Breast epithelium (tissue), 4 donors: Measurements from ENCODE around the gene NOM1. TPM values are rescaled to one million over a fixed set of nuclear protein-coding genes. Genes with fewer than 3 reads are reported as not detected.

ENCODE experiments used
- DNase-seq, 2 donors: peaks; one replicate each; pipeline ENCODE4 v3.0.0-alpha.2; 2019; ENCODE audit warnings: low spot score in 2 of 2
- H3K27ac ChIP-seq, 2 donors: fragments of 200-600 bp; sonication (generic) in 1 of 2; one replicate each; pipeline ENCODE4 v1.5.1; 2016 to 2019; ENCODE audit warnings: mild to moderate bottlenecking in 1 of 2
- H3K27me3 ChIP-seq, 2 donors: fragments of 200-600 bp; sonication (generic) in 1 of 2; one replicate each; pipeline versions ENCODE4 v1.5.1 to v1.6.0; 2017 to 2019; ENCODE audit warnings: control low read depth in 1 of 2, mild to moderate bottlenecking in 1 of 2
- H3K36me3 ChIP-seq: fragments of 200-600 bp; one replicate; pipeline ENCODE4 v1.5.1; 2019
- H3K4me1 ChIP-seq, 2 donors: fragments of 200-600 bp; sonication (generic); one replicate each; pipeline ENCODE4 v1.5.1; 2016 to 2019; ENCODE audit warnings: control low read depth in 1 of 2
- H3K4me3 ChIP-seq, 3 donors: fragments of 200-600 bp; sonication (generic); 1 replicate in 2 of 3; 2 replicates in 1 of 3; pipeline ENCODE4 v1.5.1; 2016 to 2019; ENCODE audit warnings: mild to moderate bottlenecking in 3 of 3, moderate library complexity in 2 of 3
- H3K9me3 ChIP-seq, 2 donors: fragments of 200-600 bp; sonication (generic) in 1 of 2; one replicate each; pipeline ENCODE4 v1.5.1; 2016 to 2019; ENCODE audit warnings: control low read depth in 1 of 2
- POLR2A ChIP-seq: fragments of 450-650 bp; IDR thresholded peaks from one replicate; pipeline ENCODE4 v1.6.1; 2016; ENCODE audit warnings: antibody characterized with exemption, mild to moderate bottlenecking, moderate library complexity
- POLR2AphosphoS5 ChIP-seq, 3 donors: sonication (generic); formaldehyde crosslinking; IDR thresholded peaks; one replicate each; pipeline ENCODE4 v1.6.1; 2017; ENCODE audit warnings: antibody characterized with exemption in 3 of 3
- intact Hi-C: fragments of 100-400 bp; cut with DNase I; formaldehyde crosslinking; loops from one replicate; pipeline ENCODE4 v1.15.1; 2023; ENCODE audit warnings: low total_unique reads
- total RNA-seq, 3 donors: library from RNA; depleted of rRNA; stranded (reverse); fragments of >200 nt; gene quantifications; one replicate each; pipeline ENCODE4 v1.1.0, GENCODE V29; 2016
- TF ChIP-seq, protein P1 (sequence below), 3 donors: fragments of 450-650 bp; IDR thresholded peaks; one replicate each; pipeline ENCODE4 v1.5.1; 2016 to 2017; ENCODE audit warnings: antibody characterized with exemption in 3 of 3, mild to moderate bottlenecking in 3 of 3, moderate library complexity in 3 of 3

Gene NOM1
- total RNA-seq, 3 donors from 2014 or later = 17.1 to 31.5 (median 25.2) TPM

DNA sequence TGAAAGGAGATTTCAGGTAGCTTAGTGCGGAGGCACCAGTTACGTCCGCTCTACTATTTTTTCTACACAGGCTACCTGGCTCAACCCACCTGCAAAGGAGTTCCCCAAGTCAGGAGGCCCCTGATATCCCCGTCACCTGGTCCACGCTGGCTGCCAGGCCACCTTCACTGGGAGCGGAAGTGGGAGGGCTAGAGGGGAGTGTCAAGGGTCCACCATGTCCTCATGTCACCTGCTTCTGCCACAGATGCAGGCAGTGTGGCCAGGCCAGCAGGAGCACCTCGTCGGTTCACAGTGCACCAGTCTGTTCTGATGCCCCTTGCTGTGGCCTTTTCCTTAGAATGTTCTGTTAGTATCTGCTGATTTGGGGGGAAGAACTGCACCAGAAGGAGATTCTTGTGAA lies 16.9 kb downstream of the NOM1 start:
- Histone ChIP-seq H3K36me3 (peaks cover 4% of the 10 kb centered on the region), H3K27me3 (no peaks in the 10 kb centered on the region), H3K27ac (no peak overlapping the region), H3K9me3 (no peaks in the 10 kb centered on the region), H3K4me1 (no peaks in the 10 kb centered on the region), H3K4me3 (no peak overlapping the region)
- no peak for DNase-seq
- intact Hi-C loops = no loop called here
- no peak for TF ChIP-seq POLR2AphosphoS5 (IDR thresholded peaks at IDR 0.05)
- no peak for TF ChIP-seq POLR2A
- TF ChIP-seq, protein P1, sequence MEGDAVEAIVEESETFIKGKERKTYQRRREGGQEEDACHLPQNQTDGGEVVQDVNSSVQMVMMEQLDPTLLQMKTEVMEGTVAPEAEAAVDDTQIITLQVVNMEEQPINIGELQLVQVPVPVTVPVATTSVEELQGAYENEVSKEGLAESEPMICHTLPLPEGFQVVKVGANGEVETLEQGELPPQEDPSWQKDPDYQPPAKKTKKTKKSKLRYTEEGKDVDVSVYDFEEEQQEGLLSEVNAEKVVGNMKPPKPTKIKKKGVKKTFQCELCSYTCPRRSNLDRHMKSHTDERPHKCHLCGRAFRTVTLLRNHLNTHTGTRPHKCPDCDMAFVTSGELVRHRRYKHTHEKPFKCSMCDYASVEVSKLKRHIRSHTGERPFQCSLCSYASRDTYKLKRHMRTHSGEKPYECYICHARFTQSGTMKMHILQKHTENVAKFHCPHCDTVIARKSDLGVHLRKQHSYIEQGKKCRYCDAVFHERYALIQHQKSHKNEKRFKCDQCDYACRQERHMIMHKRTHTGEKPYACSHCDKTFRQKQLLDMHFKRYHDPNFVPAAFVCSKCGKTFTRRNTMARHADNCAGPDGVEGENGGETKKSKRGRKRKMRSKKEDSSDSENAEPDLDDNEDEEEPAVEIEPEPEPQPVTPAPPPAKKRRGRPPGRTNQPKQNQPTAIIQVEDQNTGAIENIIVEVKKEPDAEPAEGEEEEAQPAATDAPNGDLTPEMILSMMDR (IDR thresholded peaks at IDR 0.05) = no peak

DNA sequence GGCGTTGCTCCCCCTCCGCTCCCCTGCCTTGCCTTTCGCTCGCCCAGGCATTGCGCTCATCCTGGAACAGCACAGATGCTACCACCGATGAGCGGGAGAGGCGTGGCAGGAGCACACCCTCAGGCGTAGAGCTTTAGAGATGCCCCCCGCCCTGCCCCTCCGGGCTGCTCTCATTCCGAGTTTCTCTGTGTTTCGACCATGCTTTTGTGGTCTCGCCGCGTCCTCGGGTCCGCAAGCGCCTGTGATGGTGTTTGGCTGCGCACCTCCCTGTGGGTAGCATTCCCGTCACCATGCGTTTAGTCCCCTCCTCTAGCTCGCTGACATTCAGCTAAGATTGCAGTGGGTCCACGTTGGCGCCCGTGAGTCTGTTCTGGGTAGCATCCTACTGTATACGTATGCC lies 18.7 kb downstream of the NOM1 start:
- Histone ChIP-seq H3K27me3 (no peaks in the 10 kb centered on the region), H3K4me1 (no peaks in the 10 kb centered on the region), H3K4me3 (no peak overlapping the region), H3K9me3 (no peaks in the 10 kb centered on the region), H3K27ac (no peak overlapping the region), H3K36me3 (no peaks in the 10 kb centered on the region)
- TF ChIP-seq POLR2A = no peak
- no peak for TF ChIP-seq POLR2AphosphoS5 (IDR thresholded peaks at IDR 0.05)
- TF ChIP-seq, protein P1 (IDR thresholded peaks at IDR 0.05) = no peak
- intact Hi-C loops = no loop called here
- no peak for DNase-seq

DNA sequence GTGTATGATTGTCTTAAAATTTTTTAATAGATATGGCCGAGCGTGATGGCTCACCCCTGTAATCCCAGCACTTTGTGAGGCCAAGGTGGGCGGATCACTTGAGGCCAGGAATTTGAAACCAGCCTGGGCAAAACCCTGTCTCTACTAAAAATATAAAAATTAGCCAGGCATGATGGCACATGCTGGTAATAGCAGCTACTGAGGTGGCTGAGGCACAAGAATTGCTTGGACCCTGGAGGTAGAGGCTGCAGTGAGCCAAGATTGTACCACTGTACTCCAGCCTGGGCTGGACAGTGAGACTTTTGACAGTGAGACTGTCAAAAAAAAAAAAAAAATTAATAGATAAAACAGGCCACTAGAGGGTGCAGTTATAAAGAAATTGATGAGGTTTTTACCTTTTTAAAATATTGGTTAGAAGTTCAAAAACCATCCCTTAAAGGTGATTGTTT lies 20.5 kb downstream of the NOM1 start:
- H3K36me3 ChIP-seq = no peaks in the 10 kb centered on the region
- no peak overlapping the region for H3K27ac ChIP-seq
- TF ChIP-seq, protein P1 (IDR thresholded peaks at IDR 0.05) = peak; percentile 21 to 34 (median 34)
- TF ChIP-seq POLR2A (no peak), POLR2AphosphoS5 (IDR thresholded peaks at IDR 0.05) (no peak)
- H3K9me3 ChIP-seq = no peaks in the 10 kb centered on the region
- DNase-seq = peak in 1 of 2 donors; percentile 63
- intact Hi-C loops = no loop called here
- H3K4me3 ChIP-seq = no peak overlapping the region
- H3K4me1 ChIP-seq = no peaks in the 10 kb centered on the region
- H3K27me3 ChIP-seq = no peaks in the 10 kb centered on the region

DNA sequence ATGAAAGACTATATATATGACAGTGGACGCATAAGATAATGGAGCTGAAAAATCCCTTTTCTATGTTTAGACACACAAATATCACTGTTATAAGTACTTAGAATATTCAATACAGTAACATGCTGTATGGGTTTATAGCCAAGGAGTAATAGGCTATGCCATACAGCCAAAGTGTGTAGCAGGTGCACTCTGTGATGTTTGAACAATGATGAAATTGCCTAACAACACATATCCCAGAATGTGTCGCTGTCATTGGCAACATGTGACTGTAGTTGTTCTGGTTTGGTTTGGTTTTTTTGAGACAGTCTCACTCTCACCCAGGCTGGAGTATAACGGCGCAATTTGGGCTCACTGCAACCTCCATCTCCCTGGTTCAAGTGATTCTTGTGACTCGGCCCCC lies 26.1 kb downstream of the NOM1 start:
- TF ChIP-seq, protein P1 (IDR thresholded peaks at IDR 0.05) = no peak
- TF ChIP-seq POLR2A (no peak), POLR2AphosphoS5 (IDR thresholded peaks at IDR 0.05) (no peak)
- no peaks in the 10 kb centered on the region for H3K4me1 ChIP-seq
- H3K9me3 ChIP-seq = peaks cover 9 to 11% of the 10 kb centered on the region in 2 donors
- H3K27me3 ChIP-seq = no peaks in the 10 kb centered on the region
- no peak overlapping the region for H3K27ac ChIP-seq
- DNase-seq = no peak
- H3K36me3 ChIP-seq = no peaks in the 10 kb centered on the region
- no peak overlapping the region for H3K4me3 ChIP-seq
- intact Hi-C loops = no loop called here

DNA sequence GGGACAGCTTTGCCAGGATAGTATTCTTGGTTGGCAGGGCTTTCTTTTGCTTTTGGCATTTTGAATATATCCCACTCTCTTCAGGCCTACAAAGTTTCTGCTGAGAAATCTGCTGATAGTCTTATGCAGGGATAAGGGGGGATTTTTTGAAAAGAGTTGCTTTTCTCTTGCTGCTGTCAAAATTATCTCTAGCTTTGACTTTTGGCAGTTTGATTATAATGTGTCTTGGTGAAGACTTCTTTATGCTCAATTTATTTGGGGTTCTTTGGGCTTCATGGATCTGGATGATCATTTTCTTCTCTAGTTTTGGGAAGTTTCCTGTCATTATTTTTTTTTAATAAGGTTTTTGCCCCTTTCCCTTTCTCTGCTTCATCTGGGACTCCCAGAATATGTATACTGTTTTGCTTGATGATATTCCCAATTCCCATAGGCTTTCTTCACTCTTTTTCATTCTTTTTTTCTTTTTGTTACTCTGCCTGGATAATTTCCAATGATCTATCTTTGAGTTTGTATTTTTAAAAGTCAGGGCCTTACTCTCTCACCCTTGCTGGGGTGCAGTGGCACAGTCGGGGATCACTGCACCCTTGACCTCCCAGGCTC lies 29.6 kb downstream of the NOM1 start:
- Histone ChIP-seq H3K36me3 (no peaks in the 10 kb centered on the region), H3K27me3 (no peaks in the 10 kb centered on the region), H3K27ac (no peak overlapping the region), H3K4me3 (no peak overlapping the region), H3K9me3 (peaks cover 9 to 11% of the 10 kb centered on the region in 2 donors), H3K4me1 (no peaks in the 10 kb centered on the region)
- TF ChIP-seq POLR2AphosphoS5 (IDR thresholded peaks at IDR 0.05) (no peak), POLR2A (no peak)
- TF ChIP-seq, protein P1 (IDR thresholded peaks at IDR 0.05) = no peak
- no peak for DNase-seq
- intact Hi-C loops = no loop called here
